ENCODE results near the gene TRAPPC12. TPM values are rescaled to one million over a fixed set of nuclear protein-coding genes. Genes with fewer than 3 reads are reported as not detected.

The TRAPPC12 gene
- total RNA-seq, 2 donors from 2014 or later, result 69.5 to 73.2 TPM

DNA sequence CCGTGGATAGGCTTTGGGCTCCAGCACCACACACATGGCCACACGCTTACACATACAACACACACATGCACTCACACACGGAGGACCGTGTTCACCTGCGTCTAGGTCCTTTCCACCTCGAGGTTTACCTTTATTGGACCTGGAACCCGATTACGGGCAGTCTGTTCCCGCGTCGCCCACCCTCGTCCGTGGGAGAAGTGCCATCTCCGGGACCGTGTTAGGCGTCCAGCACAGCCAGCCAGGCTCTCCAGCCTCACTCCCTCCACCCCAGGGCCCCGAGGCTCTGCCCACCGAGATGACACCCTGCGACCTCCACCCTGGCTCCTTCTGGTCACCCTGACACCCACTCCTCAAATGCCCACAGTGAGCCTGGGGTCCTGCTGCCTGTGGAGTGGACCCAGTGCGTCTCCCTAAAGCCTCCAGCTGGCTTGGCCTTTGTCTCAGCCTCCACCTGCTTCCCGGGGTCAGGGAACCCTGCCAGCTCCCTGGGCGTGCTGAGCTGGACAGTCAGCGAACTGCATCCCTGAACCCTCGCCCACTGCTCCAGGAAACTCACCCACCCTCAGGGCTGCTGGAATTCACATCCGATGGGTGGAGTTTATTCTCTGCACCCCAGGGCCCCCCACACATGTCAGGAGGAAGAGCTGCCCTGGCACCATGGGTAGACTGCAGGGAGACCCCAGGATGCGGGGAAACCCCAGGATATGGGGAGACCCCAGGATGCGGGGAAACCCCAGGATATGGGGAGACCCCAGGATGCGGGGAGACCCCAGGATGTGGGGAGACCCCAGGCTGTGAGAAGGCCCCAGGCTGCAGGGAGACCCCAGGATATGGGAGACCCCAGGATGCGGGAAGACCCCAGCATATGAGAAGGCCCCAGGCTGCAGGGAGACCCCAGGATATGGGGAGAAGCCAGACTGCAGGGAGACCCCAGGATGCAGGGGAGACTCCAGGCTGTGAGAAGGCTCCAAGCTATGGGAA, 106.8 kb downstream of the TRAPPC12 start:
- no peak overlapping the region for H3K4me3 ChIP-seq
- TF ChIP-seq, protein P1, sequence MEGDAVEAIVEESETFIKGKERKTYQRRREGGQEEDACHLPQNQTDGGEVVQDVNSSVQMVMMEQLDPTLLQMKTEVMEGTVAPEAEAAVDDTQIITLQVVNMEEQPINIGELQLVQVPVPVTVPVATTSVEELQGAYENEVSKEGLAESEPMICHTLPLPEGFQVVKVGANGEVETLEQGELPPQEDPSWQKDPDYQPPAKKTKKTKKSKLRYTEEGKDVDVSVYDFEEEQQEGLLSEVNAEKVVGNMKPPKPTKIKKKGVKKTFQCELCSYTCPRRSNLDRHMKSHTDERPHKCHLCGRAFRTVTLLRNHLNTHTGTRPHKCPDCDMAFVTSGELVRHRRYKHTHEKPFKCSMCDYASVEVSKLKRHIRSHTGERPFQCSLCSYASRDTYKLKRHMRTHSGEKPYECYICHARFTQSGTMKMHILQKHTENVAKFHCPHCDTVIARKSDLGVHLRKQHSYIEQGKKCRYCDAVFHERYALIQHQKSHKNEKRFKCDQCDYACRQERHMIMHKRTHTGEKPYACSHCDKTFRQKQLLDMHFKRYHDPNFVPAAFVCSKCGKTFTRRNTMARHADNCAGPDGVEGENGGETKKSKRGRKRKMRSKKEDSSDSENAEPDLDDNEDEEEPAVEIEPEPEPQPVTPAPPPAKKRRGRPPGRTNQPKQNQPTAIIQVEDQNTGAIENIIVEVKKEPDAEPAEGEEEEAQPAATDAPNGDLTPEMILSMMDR (IDR thresholded peaks at IDR 0.05), result no peak
- H3K36me3 ChIP-seq, result no peaks in the 10 kb centered on the region
- no peaks in the 10 kb centered on the region for H3K9me3 ChIP-seq
- H3K27ac ChIP-seq, result peak overlapping the region in 1 of 2 donors; percentile 1
- DNase-seq (ENCODE audit: low spot score), result no peak
- H3K27me3 ChIP-seq, result no peaks in the 10 kb centered on the region
- H3K4me1 ChIP-seq, result no peaks in the 10 kb centered on the region

DNA sequence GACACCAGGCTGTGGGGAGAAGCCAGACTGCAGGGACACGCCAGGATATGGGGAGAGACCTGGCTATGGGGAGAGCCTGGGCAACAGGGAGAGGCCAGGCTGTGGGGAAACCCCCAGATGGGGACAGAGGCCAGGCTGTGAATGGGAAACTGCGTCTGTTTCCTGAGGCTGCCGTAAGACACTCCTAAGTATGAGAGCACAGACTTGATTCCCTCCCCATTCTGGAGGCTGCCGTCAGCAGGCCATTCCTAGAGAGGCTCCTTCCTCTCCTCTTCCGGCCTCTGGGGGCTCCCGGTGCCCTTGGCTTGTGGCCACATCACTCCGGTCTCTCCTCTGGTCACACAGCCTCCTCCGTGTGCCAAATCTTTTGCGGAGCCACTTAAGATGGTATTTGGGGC, 107.5 kb downstream of the TRAPPC12 start:
- H3K9me3 ChIP-seq, result no peaks in the 10 kb centered on the region
- H3K27me3 ChIP-seq, result no peaks in the 10 kb centered on the region
- DNase-seq (ENCODE audit: low spot score), result no peak
- H3K27ac ChIP-seq, result peak overlapping the region in 1 of 2 donors; percentile 1
- no peak overlapping the region for H3K4me3 ChIP-seq
- TF ChIP-seq, protein P1 (IDR thresholded peaks at IDR 0.05), result no peak
- no peaks in the 10 kb centered on the region for H3K36me3 ChIP-seq
- no peaks in the 10 kb centered on the region for H3K4me1 ChIP-seq

DNA sequence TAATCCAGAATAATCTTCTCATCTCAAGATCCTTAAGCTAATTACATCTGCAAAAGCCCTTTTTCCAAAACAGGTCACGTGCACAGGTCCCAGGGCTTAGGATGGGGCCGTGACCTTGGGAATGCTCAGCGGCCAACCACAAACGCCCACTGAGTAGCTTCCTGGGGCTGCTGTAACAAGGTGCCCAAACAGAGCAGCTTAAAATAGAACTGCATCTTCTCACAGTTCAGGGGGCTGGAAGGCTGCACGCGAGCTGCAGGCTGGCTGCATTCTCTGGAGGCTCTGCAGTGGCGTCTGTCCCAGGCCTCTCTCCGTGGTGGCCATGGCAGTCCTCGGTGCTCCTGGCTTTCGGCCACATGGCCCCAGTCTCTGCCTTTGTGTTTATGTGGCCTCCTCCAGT, 107.9 kb downstream of the TRAPPC12 start:
- TF ChIP-seq, protein P1 (IDR thresholded peaks at IDR 0.05), result no peak
- Histone ChIP-seq H3K27ac (peak overlapping the region in 1 of 2 donors; percentile 1), H3K4me1 (no peaks in the 10 kb centered on the region), H3K4me3 (no peak overlapping the region), H3K36me3 (no peaks in the 10 kb centered on the region), H3K9me3 (no peaks in the 10 kb centered on the region), H3K27me3 (no peaks in the 10 kb centered on the region)
- no peak for DNase-seq (ENCODE audit: low spot score)

DNA sequence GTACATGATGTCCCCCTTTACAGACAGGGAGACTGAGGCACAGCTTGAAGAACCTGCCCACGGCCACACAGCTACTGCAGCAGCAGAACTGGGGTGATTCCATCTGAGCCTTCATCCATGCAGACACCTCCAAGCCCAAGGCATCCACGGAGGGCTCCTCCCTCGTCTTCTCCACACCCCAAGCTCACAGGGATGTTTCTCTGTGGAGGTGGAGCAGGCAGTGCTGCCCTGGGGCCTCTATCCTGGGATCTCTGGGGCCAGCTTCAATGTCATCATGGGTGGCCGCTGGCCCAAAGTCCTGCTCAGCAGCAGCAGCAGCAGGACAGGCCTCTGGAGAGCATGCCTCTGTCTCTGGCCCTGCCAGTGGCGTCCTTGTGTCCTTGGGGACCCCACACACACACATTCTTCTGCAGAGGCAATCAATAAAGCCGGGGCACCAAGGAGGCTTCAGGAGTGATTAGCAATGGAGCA, 108.6 kb downstream of the TRAPPC12 start:
- TF ChIP-seq, protein P1 (IDR thresholded peaks at IDR 0.05), result no peak

DNA sequence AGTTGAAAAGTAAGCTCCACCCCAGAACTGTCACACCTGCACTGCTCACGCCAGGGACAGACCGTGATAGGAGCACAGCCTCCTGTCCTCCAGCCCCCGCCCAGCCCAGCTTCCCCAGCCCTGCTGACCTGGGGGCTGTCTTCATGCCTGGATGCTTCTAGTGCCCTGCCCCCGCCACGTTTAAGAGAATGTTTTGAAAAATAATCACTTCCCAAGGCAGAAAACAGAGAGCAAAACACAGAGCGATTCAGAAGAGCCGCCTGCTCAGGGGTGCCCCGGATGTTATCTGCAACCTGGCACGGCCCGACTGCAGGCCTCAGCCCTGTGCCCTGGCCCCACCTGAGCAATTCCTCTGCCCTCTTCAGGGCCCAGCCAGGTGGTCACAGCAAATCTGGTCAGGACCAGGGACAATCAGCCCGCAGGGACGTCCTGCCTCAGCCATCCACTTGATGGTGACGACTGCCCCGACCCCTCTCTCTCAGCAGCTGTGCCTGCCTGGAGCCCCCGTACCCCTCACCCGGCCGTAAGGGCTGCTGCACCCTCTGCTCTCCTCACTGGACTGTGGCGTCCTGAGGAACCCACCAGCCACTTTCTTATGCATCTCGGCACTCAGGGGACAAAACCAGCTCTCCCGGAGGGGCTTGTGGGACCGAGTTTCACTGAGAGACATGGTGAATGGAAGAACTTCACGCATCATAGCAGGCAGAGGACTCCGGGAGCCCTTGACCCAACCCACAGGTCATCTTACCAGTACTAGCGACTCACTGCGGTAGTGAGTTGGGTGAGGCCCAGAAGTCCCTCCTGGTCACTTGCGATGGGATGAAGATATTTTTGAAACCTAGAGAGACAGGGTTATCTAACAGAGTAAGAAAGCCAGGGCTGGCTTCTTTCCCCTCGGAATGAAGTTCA, 109.6 kb downstream of the TRAPPC12 start:
- H3K27me3 ChIP-seq, result no peaks in the 10 kb centered on the region
- DNase-seq (ENCODE audit: low spot score), result no peak
- H3K36me3 ChIP-seq, result no peaks in the 10 kb centered on the region
- no peak overlapping the region for H3K4me3 ChIP-seq
- peaks cover 0 to 11% of the 10 kb centered on the region in 2 donors for H3K4me1 ChIP-seq
- no peaks in the 10 kb centered on the region for H3K9me3 ChIP-seq
- H3K27ac ChIP-seq, result no peak overlapping the region
- TF ChIP-seq, protein P1 (IDR thresholded peaks at IDR 0.05), result no peak

More for the DNA sequence above, 108.6 kb downstream of the TRAPPC12 start:
- no peak for DNase-seq (ENCODE audit: low spot score)
- Histone ChIP-seq H3K36me3 (no peaks in the 10 kb centered on the region), H3K4me1 (peaks cover 0 to under 1% of the 10 kb centered on the region in 2 donors), H3K4me3 (no peak overlapping the region), H3K27me3 (no peaks in the 10 kb centered on the region), H3K9me3 (no peaks in the 10 kb centered on the region), H3K27ac (no peak overlapping the region)
